ENCODE results near the gene TEKT3. TPM values are rescaled to one million over a fixed set of nuclear protein-coding genes. Genes with fewer than 3 reads are reported as not detected.

TEKT3 gene
- total RNA-seq, 6 donors from 2014 or later = 0.64 to 4.1 (median 1.8) TPM; not detected in 1

GRCh38 chr17:15257258-15257788 is 84.1 kb downstream of the TEKT3 start:
- Histone ChIP-seq H3K27me3 (no peaks in the 10 kb centered on the region), H3K36me3 (peaks cover 7 to 61% (median 18%) of the 10 kb centered on the region in 4 donors), H3K27ac (peak overlapping the region in 3 of 4 donors; percentile 46 to 90 (median 63)), H3K4me3 (peak overlapping the region in 2 of 4 donors; percentile 25 to 71), H3K4me1 (peaks cover 34 to 54% (median 43%) of the 10 kb centered on the region in 4 donors), H3K9me3 (no peaks in the 10 kb centered on the region)
- WGBS, 2 donors = 0 to 1% methylated on average over 11 to 17 of the region's 17 CpGs
- DNase-seq = peak; percentile 83 to 84
- TF ChIP-seq POLR2A (IDR thresholded peaks at IDR 0.05) (no peak), EP300 (IDR thresholded peaks at IDR 0.05) (peak in 1 of 4 donors; percentile 77), CTCF (IDR thresholded peaks at IDR 0.05) (peak; percentile 69 to 87 (median 84)), POLR2AphosphoS5 (IDR thresholded peaks at IDR 0.05) (peak; percentile 61 to 68)
- peak; percentile 64 for ATAC-seq (ENCODE audit: low FRiP score in 2 of 2)

- H3K4me3 ChIP-seq = peak overlapping the region in 2 of 4 donors; percentile 25 to 71
- WGBS, 2 donors = 45 to 51% methylated on average over 7 of the region's 7 CpGs
These were observed 84.7 kb downstream of the TEKT3 start for GRCh38 chr17:15256689-15257088.

GRCh38 chr17:15255713-15256454 is 85.5 kb downstream of the TEKT3 start:
- Histone ChIP-seq H3K36me3 (peaks cover 7 to 76% (median 18%) of the 10 kb centered on the region in 4 donors), H3K4me3 (no peak overlapping the region), H3K27ac (peak overlapping the region in 3 of 4 donors; percentile 22 to 63 (median 32)), H3K9me3 (no peaks in the 10 kb centered on the region), H3K27me3 (no peaks in the 10 kb centered on the region), H3K4me1 (peaks cover 37 to 53% (median 44%) of the 10 kb centered on the region in 4 donors)
- TF ChIP-seq POLR2AphosphoS5 (IDR thresholded peaks at IDR 0.05) (no peak), POLR2A (IDR thresholded peaks at IDR 0.05) (no peak), EP300 (IDR thresholded peaks at IDR 0.05) (no peak), CTCF (IDR thresholded peaks at IDR 0.05) (no peak)
- no peak for DNase-seq
- peak in 1 of 2 donors; percentile 37 for ATAC-seq (ENCODE audit: low FRiP score in 2 of 2)
- 77 to 81% methylated on average over 13 of the region's 13 CpGs for WGBS, 2 donors

More at GRCh38 chr17:15256689-15257088, 84.7 kb downstream of the TEKT3 start:
- ATAC-seq (ENCODE audit: low FRiP score in 2 of 2) (no peak), DNase-seq (no peak)
- Histone ChIP-seq H3K27ac (peak overlapping the region in 2 of 4 donors; percentile 46 to 63), H3K27me3 (no peaks in the 10 kb centered on the region), H3K9me3 (no peaks in the 10 kb centered on the region), H3K4me1 (peaks cover 37 to 50% (median 44%) of the 10 kb centered on the region in 4 donors), H3K36me3 (peaks cover 7 to 68% (median 18%) of the 10 kb centered on the region in 4 donors)
- TF ChIP-seq POLR2A (IDR thresholded peaks at IDR 0.05) (no peak), EP300 (IDR thresholded peaks at IDR 0.05) (no peak), POLR2AphosphoS5 (IDR thresholded peaks at IDR 0.05) (no peak), CTCF (IDR thresholded peaks at IDR 0.05) (no peak)

Small RNA genes within 50 kb of the gene (small RNA-seq; reads per million reads assigned to genes)
- 0 reads per million in 4 donors for gene RNU6-799P

Other genes with a start within 250 kb of the TEKT3 start
- gene PMP22, start 76.3 kb downstream of the TEKT3 start, total RNA-seq = 100 to 1,000 TPM in 3 of 6 donors, 10 to 100 TPM in 3; 49.7 to 179 (median 105) TPM
- gene CDRT4, start 126.0 kb upstream of the TEKT3 start, total RNA-seq = 10 to 100 TPM in 2 of 6 donors, 1 to 10 TPM in 3, not detected in 1; 4.7 to 38.8 (median 5.8) TPM
- gene TVP23C, start 221.9 kb upstream of the TEKT3 start, total RNA-seq = 10 to 100 TPM; 15.3 to 54.0 (median 17.4) TPM